ENCODE measurements around the gene GNPTG.
"Not testable (repeated sequence)": the region's sequence is repeated elsewhere in the genome, so short reads cannot be mapped to it uniquely, and the experiment has no call there.

Gene GNPTG

DNA sequence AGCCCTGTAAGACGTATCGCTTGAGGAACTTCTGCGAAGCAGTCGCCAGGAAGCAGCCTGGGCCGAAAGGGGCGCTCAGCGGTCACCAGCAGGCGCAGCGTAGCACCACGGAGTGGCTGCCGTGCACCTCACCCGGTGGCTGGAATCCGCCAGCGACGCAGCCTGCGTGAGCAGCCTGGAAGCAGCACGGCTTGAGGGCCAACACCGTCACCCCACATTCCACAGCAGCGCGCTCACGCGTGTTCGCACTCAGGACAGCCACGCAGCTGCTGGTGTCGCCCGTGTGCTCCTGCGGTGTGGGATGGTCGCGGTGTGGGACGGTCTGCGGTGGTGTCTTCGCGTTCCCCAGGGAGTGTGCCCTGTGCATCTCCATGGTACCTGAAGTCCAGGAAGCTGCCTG is 32.7 kb upstream of the GNPTG start:
- DNase-seq (ENCODE audit: low read depth): no peak

DNA sequence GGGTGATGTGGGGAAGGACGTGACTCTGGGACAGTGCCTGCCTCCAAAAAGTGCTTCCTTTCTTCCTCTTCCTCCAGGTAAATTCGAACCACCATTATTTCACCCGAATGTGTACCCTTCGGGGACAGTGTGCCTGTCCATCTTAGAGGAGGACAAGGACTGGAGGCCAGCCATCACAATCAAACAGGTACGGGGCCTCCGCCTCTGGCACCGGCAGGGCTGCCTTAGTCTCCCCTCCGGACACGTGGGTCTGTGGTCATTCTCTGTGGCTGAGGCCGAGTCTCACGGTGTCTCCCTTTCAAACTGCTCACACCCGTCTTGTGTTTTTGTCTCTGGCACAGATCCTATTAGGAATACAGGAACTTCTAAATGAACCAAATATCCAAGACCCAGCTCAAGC is 31.6 kb upstream of the GNPTG start:
- no peak for DNase-seq (ENCODE audit: low read depth)

DNA sequence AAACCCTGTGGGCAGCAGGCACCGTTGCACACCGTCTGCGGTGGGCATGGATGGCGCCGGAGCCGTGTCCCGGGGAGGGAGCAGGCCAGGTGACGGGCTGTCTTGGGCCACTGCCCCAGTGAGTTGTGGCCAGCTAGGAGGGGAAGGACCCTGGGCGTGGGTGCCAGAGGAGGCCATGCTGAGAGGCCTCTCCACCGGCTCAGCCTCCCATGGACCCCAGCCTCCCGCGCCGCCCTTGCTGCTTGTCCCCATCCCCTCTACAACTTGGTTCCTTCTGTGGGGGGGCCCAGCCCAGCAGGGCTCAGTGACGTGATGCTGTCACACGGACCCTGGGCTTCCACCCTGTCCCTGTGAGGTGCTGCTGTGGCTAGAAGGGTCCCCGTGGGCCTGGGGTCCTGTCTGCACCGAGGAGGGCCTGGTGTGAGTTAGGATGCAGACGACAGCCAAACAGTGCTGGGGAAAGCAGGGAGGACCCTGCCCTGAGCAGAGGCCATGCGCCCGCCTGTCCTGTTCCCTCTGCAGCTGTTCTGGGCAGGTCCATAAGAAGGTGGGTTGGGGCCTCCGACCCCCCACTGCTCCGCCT is 31.0 kb upstream of the GNPTG start:
- DNase-seq (ENCODE audit: low read depth): no peak

DNA sequence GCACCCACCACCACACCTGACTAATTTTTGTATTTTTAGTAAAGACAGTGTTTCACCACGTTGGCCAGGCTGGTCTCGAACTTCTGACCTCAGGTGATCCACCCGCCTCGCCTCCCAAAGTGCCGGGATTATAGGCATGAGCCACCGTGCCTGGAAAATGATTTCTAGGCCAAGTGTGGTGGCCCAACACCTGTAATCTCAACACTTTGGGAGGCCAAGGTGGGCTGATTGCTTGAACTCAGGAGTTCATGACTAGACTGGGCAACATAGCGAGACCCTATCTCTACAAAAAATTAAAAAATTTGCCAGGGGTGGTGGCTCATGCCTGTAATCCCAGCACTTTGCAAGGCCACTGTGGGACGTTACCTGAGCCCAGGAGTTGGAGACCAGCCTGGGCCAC is 29.3 kb upstream of the GNPTG start:
- DNase-seq (ENCODE audit: low read depth): no peak

DNA sequence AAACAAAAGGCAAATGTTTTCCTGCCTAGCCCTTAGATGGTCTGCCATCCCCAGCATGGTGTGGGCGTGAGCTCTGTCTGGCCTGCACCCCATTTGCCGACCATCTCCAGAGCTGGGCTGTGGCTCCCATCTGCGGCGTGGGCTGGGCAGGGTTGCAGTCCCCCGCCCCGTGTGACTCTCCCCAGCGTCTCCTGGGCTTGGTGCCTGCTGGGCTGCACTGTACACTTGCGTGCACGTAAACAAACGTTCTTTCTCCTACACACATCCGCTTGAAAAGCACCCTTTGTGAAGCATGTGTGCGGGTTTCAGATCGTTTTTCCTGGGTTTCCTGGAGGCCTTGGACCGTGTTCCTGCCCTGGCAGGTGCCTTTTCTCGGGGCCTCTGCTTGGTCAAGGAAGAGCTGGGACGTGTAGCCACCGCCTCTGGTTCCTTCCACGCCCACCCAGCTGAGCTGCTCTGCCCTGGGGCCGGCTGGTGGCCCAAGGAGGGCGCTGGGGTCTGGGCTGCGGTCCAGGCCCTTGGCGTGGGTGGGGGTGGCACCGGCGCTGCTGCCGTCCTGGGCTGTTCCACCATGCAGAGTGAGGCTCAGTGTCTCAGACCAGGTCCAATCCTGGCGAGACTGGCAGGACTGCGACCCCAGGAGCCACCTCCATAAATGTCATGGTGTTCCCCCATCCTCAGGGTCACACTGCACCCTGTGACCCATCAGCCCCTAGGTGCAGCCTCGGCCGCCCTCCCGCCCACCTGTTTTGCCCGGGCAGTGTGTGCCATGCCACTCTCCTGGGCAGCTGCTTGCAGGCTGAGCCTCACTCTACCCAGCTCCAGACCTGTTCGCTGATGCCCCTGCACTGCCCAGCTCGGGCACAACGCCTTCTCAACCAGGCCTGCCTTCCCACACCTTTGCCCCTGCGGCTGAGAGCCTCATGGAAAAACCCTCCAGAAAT is 28.2 kb upstream of the GNPTG start:
- DNase-seq (ENCODE audit: low read depth): no peak

DNA sequence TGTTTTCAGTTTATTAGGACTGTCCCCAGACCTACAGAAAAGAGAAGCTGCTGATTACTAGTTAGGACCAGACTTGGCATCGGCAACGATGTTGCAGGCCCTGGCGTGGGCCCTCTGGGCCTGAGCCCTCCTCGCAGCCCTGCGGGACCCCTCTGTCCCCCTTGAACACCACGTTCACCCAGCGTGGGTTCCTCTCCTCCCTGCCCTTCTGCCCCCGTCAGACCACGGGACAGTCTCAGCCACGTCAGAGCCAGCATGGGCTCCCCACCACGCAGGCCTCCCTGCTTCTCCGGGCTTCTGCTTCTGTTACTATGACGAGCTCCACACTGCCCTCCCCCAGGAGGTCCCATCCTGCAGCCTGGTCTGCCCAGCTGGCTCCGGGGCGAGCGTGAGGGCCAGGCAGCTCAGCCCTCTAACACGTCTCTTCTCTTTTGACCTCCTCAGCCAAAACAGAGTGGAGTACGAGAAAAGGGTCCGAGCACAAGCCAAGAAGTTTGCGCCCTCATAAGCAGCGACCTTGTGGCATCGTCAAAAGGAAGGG is 27.4 kb upstream of the GNPTG start:
- no peak for DNase-seq (ENCODE audit: low read depth)

DNA sequence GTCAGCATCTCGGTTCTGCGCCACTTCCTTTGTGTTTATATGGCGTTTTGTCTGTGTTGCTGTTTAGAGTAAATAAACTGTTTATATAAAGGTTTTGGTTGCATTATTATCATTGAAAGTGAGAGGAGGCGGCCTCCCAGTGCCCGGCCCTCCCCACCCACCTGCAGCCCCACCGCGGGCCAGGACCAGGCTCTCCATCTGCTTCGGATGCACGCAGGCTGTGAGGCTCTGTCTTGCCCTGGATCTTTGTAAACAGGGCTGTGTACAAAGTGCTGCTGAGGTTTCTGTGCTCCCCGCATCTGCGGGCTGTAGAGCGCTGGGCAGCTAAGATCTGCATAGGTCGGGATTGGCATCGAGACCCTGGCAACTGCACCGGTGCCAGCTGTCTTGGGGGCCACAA is 26.5 kb upstream of the GNPTG start:
- DNase-seq (ENCODE audit: low read depth): no peak

DNA sequence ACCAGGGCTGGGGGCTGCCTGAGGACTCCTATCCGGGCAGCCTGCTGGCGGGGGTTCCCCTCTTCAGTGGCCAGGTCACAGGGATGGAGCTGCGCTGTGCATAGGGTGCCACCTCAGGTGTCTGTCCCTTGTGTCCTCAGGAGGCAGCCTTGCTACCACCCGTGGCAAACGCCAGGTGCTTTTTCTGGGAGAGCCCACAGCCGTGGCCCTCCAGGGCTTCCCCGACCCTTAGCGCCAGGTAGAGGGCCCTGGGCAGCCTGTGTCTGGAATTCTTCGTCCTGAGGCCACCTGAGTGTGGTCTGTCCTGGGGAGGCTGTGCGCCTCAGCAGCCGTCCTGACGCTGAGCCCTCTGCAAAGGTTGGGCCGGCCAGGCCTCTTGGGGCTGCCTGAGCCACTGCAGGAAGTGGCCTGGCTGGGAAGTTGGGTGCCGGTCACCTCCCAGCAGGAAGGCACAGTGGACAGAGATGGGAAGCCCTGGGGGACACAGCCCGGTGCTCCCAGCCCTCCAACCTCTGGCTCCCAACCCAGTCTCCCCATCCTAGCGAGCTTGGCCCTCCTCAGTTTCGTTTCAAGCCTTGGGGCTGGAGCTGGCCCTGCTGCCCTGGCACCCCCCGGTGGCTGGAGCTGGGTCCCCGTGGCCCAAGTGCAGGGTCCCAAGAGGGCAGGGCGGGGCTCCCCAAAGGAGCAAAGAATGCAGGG is 25.9 kb upstream of the GNPTG start:
- DNase-seq (ENCODE audit: low read depth): no peak

DNA sequence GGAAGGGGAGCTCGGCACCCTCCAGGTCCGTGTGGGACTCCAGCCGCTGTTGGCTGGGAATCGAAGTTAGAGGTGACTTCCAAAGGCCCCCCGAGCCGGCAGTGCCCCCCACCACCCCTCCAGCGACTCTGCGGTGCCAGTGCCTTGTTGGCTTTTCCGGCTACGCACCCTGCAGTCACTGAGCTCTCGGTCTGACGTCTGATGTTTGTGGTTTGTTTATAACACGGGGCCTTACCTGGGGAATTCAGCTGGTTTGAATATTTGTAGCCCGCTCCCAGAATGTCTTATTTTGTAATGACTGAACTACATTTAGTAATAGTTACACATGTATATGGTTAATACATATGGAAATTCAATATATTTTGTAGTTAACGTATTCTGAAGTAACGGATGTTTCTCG is 25.3 kb upstream of the GNPTG start:
- no peak for DNase-seq (ENCODE audit: low read depth)

DNA sequence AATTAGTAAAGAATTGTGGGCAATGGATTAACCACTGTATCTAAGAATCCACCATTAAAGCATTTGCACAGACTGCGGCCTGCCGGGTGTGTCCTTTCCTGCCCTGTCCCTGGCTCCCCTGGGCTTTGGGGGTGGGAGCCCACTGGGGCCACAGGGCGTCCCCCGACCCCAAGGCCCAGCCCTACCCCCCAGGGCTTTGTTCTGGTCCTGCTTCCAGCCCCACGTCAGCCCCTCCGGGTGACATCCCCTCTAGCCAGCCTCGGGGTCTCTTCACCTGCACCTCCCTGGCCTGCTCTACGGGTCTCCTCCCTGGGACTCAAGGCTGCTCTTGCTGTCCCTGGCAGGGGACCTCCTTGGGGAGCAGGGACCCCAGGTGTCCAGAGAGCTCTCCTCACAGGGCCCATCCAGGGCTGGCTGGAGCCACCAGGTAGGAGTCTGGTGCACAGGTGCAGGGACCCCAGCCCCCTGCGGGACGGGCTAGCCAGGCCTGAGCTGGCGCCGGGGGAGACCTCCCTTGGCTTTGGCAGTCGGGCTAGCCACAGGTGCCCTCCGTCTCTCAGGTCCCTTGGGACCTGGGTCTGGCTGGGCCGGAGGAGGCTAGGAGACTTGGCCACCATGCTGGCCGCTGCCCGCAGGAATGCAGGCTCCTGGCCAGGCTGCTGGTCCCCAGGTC is 24.6 kb upstream of the GNPTG start:
- no peak for DNase-seq (ENCODE audit: low read depth)

DNA sequence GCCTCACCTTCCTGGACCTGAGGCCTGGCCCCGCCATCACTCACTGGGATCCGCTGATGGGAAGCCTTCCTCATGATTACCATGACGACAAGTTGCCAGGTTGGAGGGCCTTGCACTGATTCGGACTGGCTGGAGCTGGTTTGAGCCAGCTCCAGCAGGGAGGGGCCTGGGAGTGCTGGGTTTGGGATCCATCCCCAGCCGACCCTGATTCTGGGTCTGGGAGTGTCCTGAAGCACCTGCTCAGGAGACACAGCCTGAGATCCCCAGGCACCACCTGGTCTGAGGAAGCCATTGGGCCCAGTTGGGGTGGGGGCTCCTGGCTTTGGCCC is 24.1 kb upstream of the GNPTG start:
- DNase-seq (ENCODE audit: low read depth): no peak

DNA sequence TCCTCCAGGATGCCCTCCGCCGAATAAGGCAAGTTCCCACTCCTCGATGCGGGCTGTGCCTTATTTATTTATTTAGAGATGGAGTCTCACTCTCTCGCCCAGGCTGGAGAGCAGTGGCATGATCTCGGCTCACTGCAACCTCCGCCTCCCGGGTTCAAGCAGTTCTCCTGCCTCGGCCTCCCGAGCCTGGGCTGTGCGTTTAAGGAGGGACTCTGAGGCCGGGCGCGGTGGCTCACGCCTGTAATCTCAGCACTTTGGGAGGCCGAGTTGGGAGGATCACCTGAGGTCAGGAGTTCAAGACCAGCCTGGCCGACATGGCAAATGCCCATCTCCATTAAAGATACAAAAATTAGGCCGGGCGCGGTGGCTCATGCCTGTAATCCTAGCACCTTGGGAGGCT is 23.6 kb upstream of the GNPTG start:
- not testable (repeated sequence) for DNase-seq (ENCODE audit: low read depth)

DNA sequence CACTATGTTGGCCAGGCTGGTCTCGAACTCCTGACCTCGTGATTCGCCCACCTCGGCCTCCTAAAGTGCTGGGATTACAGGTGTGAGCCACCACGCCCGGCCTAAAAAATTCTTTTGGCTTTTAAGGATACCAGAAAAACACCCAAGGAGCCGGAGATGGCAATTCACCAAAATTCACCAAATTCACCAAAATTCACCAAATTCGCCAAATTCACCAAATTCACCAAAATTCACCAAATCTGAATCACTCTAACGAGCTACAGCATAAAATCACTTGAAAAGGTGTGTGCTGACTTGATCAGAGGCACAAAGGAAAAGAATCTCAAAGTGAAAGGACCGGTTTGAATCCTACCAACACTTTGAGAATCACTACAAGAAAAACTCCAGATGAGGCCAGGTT is 22.8 kb upstream of the GNPTG start:
- DNase-seq (ENCODE audit: low read depth): not testable (repeated sequence)

DNA sequence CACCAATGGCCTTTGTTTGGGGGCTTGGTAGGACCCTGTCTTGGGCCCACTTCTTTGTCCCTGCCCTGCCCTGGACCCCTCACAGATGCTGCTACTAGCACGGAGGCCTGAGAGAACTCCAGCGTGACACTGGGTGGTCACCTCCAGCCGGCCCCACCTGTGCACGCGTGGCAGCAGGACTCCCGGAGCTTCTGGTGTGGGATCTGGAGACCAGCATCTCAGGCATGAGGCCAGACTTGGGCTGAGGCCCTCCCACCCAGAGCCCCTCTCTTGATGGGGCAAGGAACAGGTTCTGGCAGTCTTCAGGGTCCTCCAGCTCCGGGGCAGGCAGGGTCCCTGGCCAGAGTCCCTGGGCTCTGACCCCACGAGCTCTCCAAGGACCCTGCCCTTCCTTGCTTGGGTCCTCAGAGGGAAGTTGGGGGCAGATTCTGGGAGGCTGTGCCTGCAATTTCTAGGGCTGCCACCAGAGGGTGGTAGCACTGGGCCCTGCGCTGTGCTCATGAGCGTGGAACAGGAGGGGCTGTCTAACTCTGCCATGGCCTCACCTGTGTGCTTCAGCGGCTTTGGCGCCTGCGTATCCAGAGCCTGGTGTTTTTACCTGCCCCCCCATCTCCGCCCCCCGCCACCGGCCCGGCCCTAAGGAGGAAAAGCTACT is 21.3 kb upstream of the GNPTG start:
- DNase-seq (ENCODE audit: low read depth): no peak

DNA sequence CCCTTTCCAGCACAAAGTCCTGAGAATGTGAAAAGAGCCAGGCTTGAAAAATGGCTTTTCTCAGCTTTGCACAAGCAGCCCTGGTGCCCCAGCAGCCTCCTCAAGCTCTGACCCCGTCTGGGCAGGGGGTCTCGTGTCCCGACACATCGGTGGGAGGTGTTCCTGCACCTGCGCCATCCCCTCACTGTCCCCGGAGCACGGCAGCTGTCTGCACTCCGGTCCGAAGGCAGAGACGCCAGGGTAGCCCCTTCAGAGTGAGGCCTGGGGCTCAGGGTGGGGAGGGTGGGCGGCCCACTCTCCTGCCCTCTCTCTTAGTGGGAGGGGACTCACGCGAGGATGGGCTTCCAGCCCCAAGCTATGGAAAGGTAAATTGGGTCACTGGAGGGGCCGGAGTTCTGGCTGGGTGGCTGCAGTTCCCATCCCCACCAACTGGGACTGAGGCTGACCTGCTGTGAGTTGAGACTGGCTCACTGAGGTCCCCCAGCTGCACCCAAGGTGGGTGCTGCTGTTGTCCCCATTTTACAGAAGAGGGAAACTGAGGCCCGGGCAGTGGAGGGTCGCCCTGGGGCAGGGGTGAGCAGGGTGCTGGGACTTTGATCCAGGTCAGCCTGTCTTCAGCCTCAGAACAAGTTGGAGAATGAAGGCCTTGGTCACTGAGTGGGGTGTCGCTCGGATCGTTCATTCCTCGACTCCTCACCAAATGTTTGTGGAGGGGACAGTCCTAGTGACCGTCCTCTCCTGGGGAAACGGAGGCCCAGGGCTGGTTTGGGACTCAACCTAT is 20.6 kb upstream of the GNPTG start:
- DNase-seq (ENCODE audit: low read depth): no peak

DNA sequence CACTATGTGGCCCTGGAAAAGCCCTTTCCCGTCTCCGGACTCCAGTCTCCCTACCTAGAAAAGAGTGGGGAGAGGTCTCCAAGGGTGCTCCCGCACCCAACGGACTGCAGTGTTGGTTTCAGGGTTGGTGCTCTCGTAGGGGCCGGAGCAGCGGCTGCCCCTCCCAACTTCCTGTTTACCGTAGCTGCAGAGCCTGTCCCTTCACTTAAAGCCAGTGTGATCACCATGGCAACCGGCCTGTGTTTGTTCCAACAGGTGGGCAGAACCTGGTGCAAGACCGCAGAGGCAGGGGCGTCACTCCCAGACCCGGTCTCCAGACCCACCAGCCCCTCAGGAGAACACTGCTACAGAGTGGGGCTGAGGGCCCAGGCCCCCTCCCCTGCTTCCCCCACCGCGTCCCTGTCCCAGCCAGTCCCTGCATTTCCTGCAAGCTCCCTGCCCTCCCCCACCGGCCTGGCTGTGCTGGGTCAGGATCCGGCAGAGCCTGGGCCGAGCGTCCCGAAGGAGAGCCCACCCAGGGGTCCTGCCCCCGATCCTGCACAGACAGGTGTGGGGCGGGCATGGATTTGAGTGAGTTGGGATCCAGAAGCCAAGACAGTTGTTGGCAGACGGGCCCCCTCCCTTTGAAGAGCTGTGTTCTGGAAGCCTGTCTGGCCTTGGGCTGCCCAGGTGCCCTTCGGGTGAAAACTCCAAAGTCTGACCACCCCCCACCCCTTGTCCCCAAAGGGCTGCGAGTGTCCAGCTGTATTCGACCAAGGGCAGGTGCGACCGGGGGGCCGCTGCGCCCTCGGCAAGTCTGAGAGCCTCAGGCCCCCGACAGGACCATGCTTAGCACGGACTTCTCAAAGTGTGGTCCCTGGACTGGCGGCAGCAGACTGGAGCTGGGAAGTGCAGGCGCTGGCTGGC is 19.8 kb upstream of the GNPTG start:
- DNase-seq (ENCODE audit: low read depth): no peak

DNA sequence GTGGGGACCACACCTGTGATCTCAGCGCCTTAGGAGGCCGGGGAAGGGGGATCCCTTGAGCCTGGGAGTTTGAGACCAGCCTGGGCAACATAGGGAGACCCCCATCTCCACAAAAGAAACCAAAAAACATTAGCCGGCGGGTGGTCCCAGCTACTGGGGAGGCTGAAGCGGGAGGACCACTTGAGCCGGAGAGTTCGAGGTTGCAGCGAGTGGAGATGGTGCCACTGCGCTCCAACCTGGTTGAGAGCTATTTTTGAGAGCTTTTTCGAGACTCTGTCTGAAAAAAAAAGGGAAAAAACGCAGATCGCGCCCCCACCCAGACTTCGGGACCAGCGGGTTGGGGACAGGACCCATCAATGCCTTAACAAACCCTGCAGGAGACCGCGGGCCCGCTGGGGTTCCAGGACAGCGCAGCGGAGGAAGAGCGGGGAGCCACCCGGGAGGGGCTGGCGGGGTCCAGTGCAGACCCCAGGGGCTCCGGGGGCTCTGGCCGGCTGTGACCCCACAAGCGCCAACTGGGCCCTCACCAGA is 19.0 kb upstream of the GNPTG start:
- no peak for DNase-seq (ENCODE audit: low read depth)

DNA sequence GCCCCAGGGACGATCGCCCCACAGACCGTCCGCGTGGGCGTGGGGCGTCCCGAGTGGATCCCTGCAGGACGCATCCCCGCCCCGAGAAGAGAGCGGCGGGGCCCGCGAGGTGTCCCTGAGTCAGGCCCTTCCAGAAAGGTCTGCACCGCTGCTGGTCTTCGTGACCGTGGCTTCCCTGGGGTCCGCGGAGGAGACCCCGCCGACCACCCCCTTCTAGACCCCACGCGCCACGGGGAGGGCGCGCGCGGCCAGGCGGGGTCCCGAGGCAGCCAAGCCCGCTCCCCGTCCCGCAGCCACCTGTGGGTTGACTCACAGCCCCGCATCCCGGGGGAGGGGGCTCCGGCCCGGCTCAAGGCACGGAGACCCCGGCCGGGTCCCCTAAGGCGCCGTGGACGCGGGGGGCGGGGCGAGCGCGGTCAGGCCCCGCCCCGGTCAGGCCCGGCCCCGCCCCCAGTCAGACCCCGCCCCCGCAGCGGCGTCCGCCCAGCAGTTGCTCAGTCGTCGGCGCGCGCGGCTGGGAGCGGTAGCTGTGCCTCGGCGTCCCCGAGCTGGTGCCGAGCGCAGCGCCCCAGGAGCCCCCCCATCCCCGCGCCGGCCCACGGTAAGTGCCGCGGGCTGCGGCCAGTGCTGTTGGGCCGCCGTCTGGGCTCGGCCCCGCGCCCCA is 18.4 kb upstream of the GNPTG start, which contains the start of gene BAIAP3:
BAIAP3 (plus strand) TSS at position 497 of the 664 bp plus-strand sequence. CDS start 4,905 bp downstream, outside the sequence.
- no peak for DNase-seq (ENCODE audit: low read depth)

Measured in T-helper 22 cell (primary cell).